H9 (cell line): ENCODE measurements around the gene GAP43. TPM values are rescaled to one million over a fixed set of nuclear protein-coding genes. Genes with fewer than 3 reads are reported as not detected.
A peak's percentile ranks its signal among the peaks of the same experiment; 100 is the strongest.

ENCODE experiments used
- DNase-seq: peaks from one replicate; pipeline ENCODE4 v3.0.0-alpha.2; 2017
- H2AFZ ChIP-seq: one replicate; pipeline ENCODE4 v1.6.1; 2013; ENCODE audit warnings: mild to moderate bottlenecking, low read length, control low read depth, moderate library complexity
- H2AK5ac ChIP-seq: 2 replicates; pipeline ENCODE4 v1.6.1; 2013; ENCODE audit warnings: low read length, control low read depth, mixed read lengths; ENCODE audit not compliant: insufficient read length
- H2BK120ac ChIP-seq: one replicate; pipeline ENCODE4 v1.6.1; 2013; ENCODE audit warnings: low read depth, mild to moderate bottlenecking, low read length, control low read depth, inconsistent platforms; ENCODE audit not compliant: poor library complexity, severe bottlenecking
- H2BK12ac ChIP-seq: 2 replicates; pipeline ENCODE4 v1.6.1; 2013; ENCODE audit warnings: low read length, control low read depth, mixed read lengths, low read depth; ENCODE audit not compliant: insufficient read length
- H2BK15ac ChIP-seq: 2 replicates; pipeline ENCODE4 v1.6.1; 2013; ENCODE audit warnings: low read depth, low read length, control low read depth
- H2BK20ac ChIP-seq: one replicate; pipeline ENCODE4 v1.6.1; 2013; ENCODE audit warnings: low read depth, mild to moderate bottlenecking, low read length, control low read depth, inconsistent platforms; ENCODE audit not compliant: poor library complexity, severe bottlenecking
- H2BK5ac ChIP-seq: 2 replicates; pipeline ENCODE4 v1.6.1; 2013; ENCODE audit warnings: low read length, control low read depth, mixed read lengths; ENCODE audit not compliant: insufficient read length
- H3K14ac ChIP-seq: 2 replicates; pipeline ENCODE4 v1.6.1; 2013; ENCODE audit warnings: low read length, control low read depth; ENCODE audit not compliant: insufficient read depth
- H3K18ac ChIP-seq: 2 replicates; pipeline ENCODE4 v1.6.1; 2013; ENCODE audit warnings: low read depth, mild to moderate bottlenecking, mixed read lengths, low read length, control low read depth; ENCODE audit not compliant: insufficient read length
- H3K23ac ChIP-seq: 2 replicates; pipeline ENCODE4 v1.6.1; 2013; ENCODE audit warnings: low read length, control low read depth, mixed read lengths, low read depth; ENCODE audit not compliant: insufficient read length
- H3K23me2 ChIP-seq: 2 replicates; pipeline ENCODE4 v1.6.1; 2013; ENCODE audit warnings: low read depth, mild to moderate bottlenecking, mixed read lengths, low read length, control low read depth; ENCODE audit not compliant: insufficient read length, poor library complexity, severe bottlenecking
- H3K27ac ChIP-seq: 2 replicates; pipeline ENCODE4 v1.5.1; 2013; ENCODE audit warnings: low read length, control low read depth, mixed read lengths, low read depth; ENCODE audit not compliant: insufficient read length
- H3K27me3 ChIP-seq: 2 replicates; pipeline ENCODE4 v1.6.1; 2013; ENCODE audit warnings: low read length, control low read depth, inconsistent platforms; ENCODE audit not compliant: insufficient read depth
- H3K4ac ChIP-seq: 2 replicates; pipeline ENCODE4 v1.6.1; 2013; ENCODE audit warnings: low read depth, mild to moderate bottlenecking, control low read depth, inconsistent platforms, low read length, moderate library complexity
- H3K4me1 ChIP-seq: 2 replicates; pipeline ENCODE4 v1.6.1; 2013; ENCODE audit warnings: low read length, control low read depth, inconsistent platforms; ENCODE audit not compliant: insufficient read depth
- H3K4me2 ChIP-seq: 2 replicates; pipeline ENCODE4 v1.6.1; 2013; ENCODE audit warnings: low read length, control low read depth, mixed read lengths; ENCODE audit not compliant: insufficient read length, insufficient read depth
- H3K56ac ChIP-seq: 2 replicates; pipeline ENCODE4 v1.6.1; 2013; ENCODE audit warnings: low read depth, mild to moderate bottlenecking, mixed read lengths, low read length, control low read depth; ENCODE audit not compliant: insufficient read length
- H3K79me1 ChIP-seq: 2 replicates; pipeline ENCODE4 v1.6.1; 2013; ENCODE audit warnings: low read depth, mild to moderate bottlenecking, moderate library complexity, low read length, control low read depth, inconsistent platforms; ENCODE audit not compliant: insufficient read depth, poor library complexity, severe bottlenecking
- H3K79me2 ChIP-seq: 2 replicates; pipeline ENCODE4 v1.6.1; 2013; ENCODE audit warnings: low read length, control low read depth, inconsistent platforms; ENCODE audit not compliant: insufficient read depth
- H3K9ac ChIP-seq: 2 replicates; pipeline ENCODE4 v1.6.1; 2013; ENCODE audit warnings: low read length, control low read depth, mixed read lengths; ENCODE audit not compliant: insufficient read length; ENCODE audit errors: extremely low read depth
- H3K9me3 ChIP-seq: one replicate; pipeline ENCODE4 v1.6.1; 2013; ENCODE audit warnings: low read depth, low read length, inconsistent platforms; ENCODE audit not compliant: control insufficient read depth
- H3T11ph ChIP-seq: one replicate; pipeline ENCODE4 v1.6.1; 2013; ENCODE audit warnings: mild to moderate bottlenecking, low read length, control low read depth, inconsistent platforms
- H4K20me1 ChIP-seq: one replicate; pipeline ENCODE4 v1.6.1; 2013; ENCODE audit not compliant: control insufficient read depth, insufficient read length, insufficient read depth
- H4K5ac ChIP-seq: 2 replicates; pipeline ENCODE4 v1.6.1; 2013; ENCODE audit warnings: low read depth, mild to moderate bottlenecking, mixed read lengths, low read length, control low read depth; ENCODE audit not compliant: insufficient read length
- H4K8ac ChIP-seq: replicated peaks from 2 replicates; pipeline ENCODE4 v1.6.1; 2013; ENCODE audit warnings: low read length, control low read depth, mixed read lengths, low read depth; ENCODE audit not compliant: insufficient read length
- H4K91ac ChIP-seq: 2 replicates; pipeline ENCODE4 v1.6.1; 2013; ENCODE audit warnings: low read depth, mild to moderate bottlenecking, moderate library complexity, mixed read lengths, low read length, control low read depth; ENCODE audit not compliant: insufficient read length
- H3K27ac Mint-ChIP-seq, 3 experiments: 2 replicates in 2 of 3; 3 replicates in 1 of 3; pipeline ENCODE4 v1.8.0; 2020 to 2021; ENCODE audit warnings: mixed read lengths in 3 of 3, mild to moderate bottlenecking in 1 of 3, moderate library complexity in 1 of 3
- H3K27me3 Mint-ChIP-seq: 2 replicates; pipeline ENCODE4 v1.8.0; 2021; ENCODE audit warnings: low read depth, mild to moderate bottlenecking, moderate library complexity, mixed read lengths
- H3K36me3 Mint-ChIP-seq, 3 experiments: 2 replicates in 2 of 3; 3 replicates in 1 of 3; pipeline ENCODE4 v1.8.0; 2020 to 2021; ENCODE audit warnings: low read depth in 3 of 3, mixed read lengths in 3 of 3; ENCODE audit not compliant: insufficient read depth in 1 of 3
- H3K4me1 Mint-ChIP-seq, 2 experiments: 2 replicates each; pipeline ENCODE4 v1.8.0; 2020; ENCODE audit warnings: mixed read lengths in 2 of 2
- H3K4me3 Mint-ChIP-seq, 2 experiments: 2 replicates in 1 of 2; 3 replicates in 1 of 2; pipeline ENCODE4 v1.8.0; 2020 to 2021; ENCODE audit warnings: mild to moderate bottlenecking in 2 of 2, mixed read lengths in 2 of 2, moderate library complexity in 1 of 2
- H3K9me3 Mint-ChIP-seq, 2 experiments: 2 replicates in 1 of 2; 3 replicates in 1 of 2; pipeline ENCODE4 v1.8.0; 2020; ENCODE audit warnings: mild to moderate bottlenecking in 2 of 2, mixed read lengths in 2 of 2, moderate library complexity in 1 of 2
- CTCF ChIP-seq: fragments of 200-600 bp; sonication (generic); conservative IDR thresholded peaks from 3 replicates; pipeline ENCODE4 v1.8.0; 2021; ENCODE audit warnings: antibody characterized with exemption, mild to moderate bottlenecking
- WGBS: extraction: QIAGEN DNeasy Blood & Tissue Kit; methylation state at CpG from one replicate; pipeline ENCODE4 v1.1.7; 2013; ENCODE audit warnings: missing lambda C conversion rate, low lambda C conversion rate, mixed read lengths; ENCODE audit not compliant: insufficient read length; ENCODE audit errors: extremely low coverage; 5-methylcytosine and 5-hydroxymethylcytosine counted together
- total RNA-seq: library from RNA; stranded (reverse); gene quantifications from 2 replicates; pipeline ENCODE4 v1.2.1, GENCODE V29; 2021

Gene GAP43
- total RNA-seq, 1 experiment from 2014 or later = 12.8 TPM

GRCh38 chr3:115626006-115626409, 2.7 kb downstream of the GAP43 start:
- Histone ChIP-seq H2BK5ac (no peak overlapping the region), H3K27me3 (no peaks in the 10 kb centered on the region), H3T11ph (no peak overlapping the region), H4K20me1 (no peaks in the 10 kb centered on the region), H4K8ac (no peak overlapping the region), H3K18ac (no peak overlapping the region), H3K23ac (no peak overlapping the region), H3K79me1 (no peaks in the 10 kb centered on the region), H3K23me2 (peaks cover 10% of the 10 kb centered on the region), H3K4me2 (no peak overlapping the region), H3K27ac (no peak overlapping the region), H3K9ac (no peak overlapping the region), H3K79me2 (no peaks in the 10 kb centered on the region; the same call in 1 of the 2 replicates), H3K9me3 (no peaks in the 10 kb centered on the region), H3K4me1 (peaks cover 7% of the 10 kb centered on the region; the same call in 1 of the 2 replicates), H4K5ac (no peak overlapping the region), H2AFZ (no peak overlapping the region), H2BK20ac (no peak overlapping the region), H3K4ac (no peak overlapping the region), H3K14ac (no peak overlapping the region), H2AK5ac (no peak overlapping the region), H3K56ac (no peak overlapping the region), H4K91ac (no peak overlapping the region), H2BK12ac (no peak overlapping the region), H2BK15ac (no peak overlapping the region), H2BK120ac (no peak overlapping the region)
- Mint-ChIP-seq H3K4me1 (peaks cover 36 to 41% of the 10 kb centered on the region in 2 experiments), H3K27me3 (peaks cover 15% of the 10 kb centered on the region), H3K36me3 (no peaks in the 10 kb centered on the region), H3K4me3 (peak overlapping the region in 1 of 2 experiments; percentile 3; a peak in 1 of 5 replicates), H3K27ac (no peak overlapping the region), H3K9me3 (no peaks in the 10 kb centered on the region; a peak in 1 of 5 replicates)
- no peak; the same call in 1 of the 3 replicates for TF ChIP-seq CTCF
- no CpG with 5 or more reads among the region's 5 CpGs for WGBS
- DNase-seq = no peak
